H54 (cell line): Measurements from ENCODE around the gene RAB25.
"Not testable (repeated sequence)": the region's sequence is repeated elsewhere in the genome, so short reads cannot be mapped to it uniquely, and the experiment has no call there.

Source experiments
- DNase-seq: peaks from one replicate; pipeline ENCODE4 v3.0.0; 2011; ENCODE audit warnings: low spot score, mixed read lengths; ENCODE audit not compliant: insufficient read length
- FAIRE-seq: peaks from 3 replicates; lab custom pipeline; 2011; peaks lifted over from hg19 to GRCh38; lab: Jason Lieb, UNC
- POLR2A ChIP-seq: IDR thresholded peaks from 2 replicates; pipeline ENCODE4 v1.6.1; 2011; ENCODE audit warnings: low read depth, mild to moderate bottlenecking, low read length

The RAB25 gene

GRCh38 chr1:156060937-156061636 is at the start of gene RAB25:
RAB25 (plus strand) TSS chr1:156061160; CDS start chr1:156061401, 241 bp downstream.
- FAIRE-seq (no peak), DNase-seq (no peak)
- no peak for TF ChIP-seq POLR2A

GRCh38 chr1:156012051-156012817 is 48.7 kb upstream of the RAB25 start:
- no peak for DNase-seq
- no peak for TF ChIP-seq POLR2A
- FAIRE-seq = no peak

GRCh38 chr1:156014829-156015228 is 46.1 kb upstream of the RAB25 start:
- no peak for TF ChIP-seq POLR2A
- DNase-seq (no peak), FAIRE-seq (no peak)

- no peak for FAIRE-seq
- TF ChIP-seq POLR2A = no peak
- no peak for DNase-seq
These were observed 41.0 kb upstream of the RAB25 start for GRCh38 chr1:156019946-156020292.

- DNase-seq (peak; percentile 93), FAIRE-seq (no peak)
- TF ChIP-seq POLR2A = peak; percentile 97
These were observed 40.5 kb upstream of the RAB25 start, which contains the start of gene SSR2 for GRCh38 chr1:156020293-156021092. SSR2 (minus strand) TSS chr1:156020951; CDS start chr1:156020167, 784 bp downstream.

- FAIRE-seq (no peak), DNase-seq (no peak)
- no peak for TF ChIP-seq POLR2A
These were observed 39.9 kb upstream of the RAB25 start for GRCh38 chr1:156021093-156021428.

GRCh38 chr1:156021954-156022353 is 39.0 kb upstream of the RAB25 start:
- FAIRE-seq (no peak), DNase-seq (no peak)
- no peak for TF ChIP-seq POLR2A

GRCh38 chr1:156024801-156025200 is 36.2 kb upstream of the RAB25 start:
- TF ChIP-seq POLR2A = no peak
- no peak for DNase-seq
- FAIRE-seq = no peak

- no peak for DNase-seq
- TF ChIP-seq POLR2A = no peak
- no peak for FAIRE-seq
These were observed 35.1 kb upstream of the RAB25 start for GRCh38 chr1:156025876-156026275.

- no peak for FAIRE-seq
- no peak for TF ChIP-seq POLR2A
- no peak for DNase-seq
These were observed 34.4 kb upstream of the RAB25 start for GRCh38 chr1:156026588-156026987.

- no peak for TF ChIP-seq POLR2A
- FAIRE-seq (no peak), DNase-seq (no peak)
These were observed 27.9 kb upstream of the RAB25 start for GRCh38 chr1:156033011-156033410.

GRCh38 chr1:156034991-156035390 is 26.0 kb upstream of the RAB25 start:
- FAIRE-seq, DNase-seq: not testable (repeated sequence)

GRCh38 chr1:156042828-156043227 is 18.1 kb upstream of the RAB25 start:
- DNase-seq = no peak
- TF ChIP-seq POLR2A = no peak
- FAIRE-seq = no peak

GRCh38 chr1:156045076-156045475 is 15.9 kb upstream of the RAB25 start:
- no peak for TF ChIP-seq POLR2A
- no peak for DNase-seq
- FAIRE-seq = no peak

GRCh38 chr1:156048663-156049258 is 12.2 kb upstream of the RAB25 start:
- FAIRE-seq (no peak), DNase-seq (no peak)
- no peak for TF ChIP-seq POLR2A
